Measurements from ENCODE around the gene SLC2A2.

The SLC2A2 gene

DNA sequence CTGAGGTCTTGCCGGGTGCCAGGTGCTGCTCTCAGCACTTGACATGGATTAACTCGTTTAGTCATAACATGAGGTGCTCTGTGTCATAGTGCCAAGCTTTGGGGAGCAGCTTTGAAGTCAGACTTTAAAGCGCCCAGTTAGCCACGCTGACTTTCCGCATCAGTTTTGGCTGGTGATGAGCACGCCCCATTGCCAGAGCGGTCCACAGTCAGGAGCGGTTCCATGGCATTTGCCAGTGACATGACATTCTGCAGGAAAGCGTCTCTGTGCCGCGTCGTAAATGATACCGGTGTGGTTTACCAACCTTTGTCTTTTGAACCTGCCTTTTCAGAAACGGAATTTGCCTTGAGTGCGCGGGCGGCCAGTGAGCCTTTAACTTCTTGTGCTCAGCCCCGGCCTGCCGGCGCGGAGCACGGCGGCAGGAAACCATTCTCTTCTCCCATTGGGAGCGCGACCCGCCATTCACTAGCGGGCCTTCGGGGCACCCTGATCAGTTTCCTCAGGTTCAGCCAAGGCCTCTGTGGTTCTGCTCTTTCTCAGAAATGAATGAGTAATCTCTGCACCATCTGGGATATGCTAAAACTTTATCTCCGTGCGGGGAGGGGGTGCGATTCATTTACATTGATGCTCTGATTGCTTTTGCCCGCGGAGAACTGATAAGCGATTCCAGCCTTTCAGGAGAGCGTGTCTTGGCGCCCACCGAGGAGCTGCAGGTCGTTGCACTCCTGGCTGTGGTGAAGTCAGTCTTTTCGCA is 1.7 kb upstream of the SLC2A2 start:
- peak; percentile 85 to 90 for DNase-seq

DNA sequence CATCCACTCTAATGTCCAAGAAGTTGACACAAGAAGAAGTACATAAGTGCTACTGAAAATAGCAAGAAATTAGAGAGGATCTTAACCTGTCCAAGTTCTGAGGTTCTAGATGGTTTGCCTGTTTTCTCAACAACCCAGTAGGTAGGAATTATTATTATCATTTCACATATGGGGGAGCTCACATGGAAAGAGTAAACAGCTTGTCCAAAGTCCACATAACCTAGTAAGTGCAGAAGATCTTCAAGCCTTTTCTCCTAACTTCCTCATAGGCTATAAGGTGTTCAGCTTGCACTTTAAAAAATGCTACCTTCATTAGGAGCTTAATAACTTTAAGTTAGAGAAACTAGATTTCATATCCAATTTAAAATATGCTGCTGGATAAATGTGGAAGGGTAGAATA is 3.0 kb downstream of the SLC2A2 start:
- no peak for DNase-seq

DNA sequence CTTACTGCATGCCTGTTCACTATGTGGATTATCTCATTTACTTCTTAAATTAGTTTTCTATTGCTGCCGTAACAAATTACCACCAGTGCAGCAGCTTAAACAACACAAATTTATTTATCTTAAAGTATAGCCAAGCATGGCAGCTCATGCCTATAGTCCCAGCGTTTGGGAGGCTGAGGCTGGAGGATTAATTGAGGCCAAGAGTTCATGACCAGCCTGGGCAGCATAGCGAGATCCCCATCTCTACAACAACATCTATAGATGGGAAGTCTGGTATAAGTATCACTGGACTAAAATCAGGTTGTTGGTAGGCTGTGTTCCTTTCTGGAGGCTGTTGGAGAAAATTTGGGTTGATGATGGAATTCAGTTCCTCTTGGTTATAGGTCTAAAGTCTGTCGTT is 5.1 kb downstream of the SLC2A2 start:
- DNase-seq: no peak

DNA sequence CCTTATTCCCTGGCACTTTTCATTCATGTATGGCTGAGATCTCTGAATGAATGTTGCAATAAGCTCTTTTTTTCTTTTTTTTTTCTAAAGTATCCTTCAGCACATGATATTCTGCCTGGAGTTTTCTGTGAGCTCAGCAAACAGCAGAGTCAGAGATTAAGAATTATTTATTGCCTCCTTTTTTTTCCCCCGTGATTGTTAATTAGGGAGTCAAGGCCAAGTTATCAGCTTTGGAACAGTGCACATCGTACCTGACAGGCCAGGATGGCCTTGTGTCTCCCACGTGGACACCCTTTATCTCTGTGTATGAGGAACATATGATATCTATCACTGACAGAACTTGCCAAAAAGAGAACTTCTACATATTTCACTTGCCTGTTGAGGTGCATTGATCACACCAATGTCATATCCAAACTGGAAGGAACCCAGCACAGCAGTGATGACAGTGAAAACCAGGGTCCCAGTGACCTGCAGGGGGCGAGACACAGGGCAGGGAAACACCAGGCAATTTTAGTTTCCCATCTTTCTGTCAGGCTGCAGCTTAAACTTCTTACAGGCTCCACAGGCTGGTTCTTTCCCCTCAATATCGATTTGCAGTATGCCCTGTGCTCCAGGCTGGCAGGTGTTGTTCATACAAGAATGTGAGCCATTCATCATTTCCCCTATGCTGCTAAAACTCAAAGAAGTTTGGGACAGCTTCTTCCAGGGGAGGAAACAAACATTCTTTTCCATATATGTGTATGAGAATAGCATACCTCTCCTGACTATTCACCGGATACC is 8.2 kb downstream of the SLC2A2 start:
- DNase-seq: peak in 1 of 2 experiments; percentile 51

DNA sequence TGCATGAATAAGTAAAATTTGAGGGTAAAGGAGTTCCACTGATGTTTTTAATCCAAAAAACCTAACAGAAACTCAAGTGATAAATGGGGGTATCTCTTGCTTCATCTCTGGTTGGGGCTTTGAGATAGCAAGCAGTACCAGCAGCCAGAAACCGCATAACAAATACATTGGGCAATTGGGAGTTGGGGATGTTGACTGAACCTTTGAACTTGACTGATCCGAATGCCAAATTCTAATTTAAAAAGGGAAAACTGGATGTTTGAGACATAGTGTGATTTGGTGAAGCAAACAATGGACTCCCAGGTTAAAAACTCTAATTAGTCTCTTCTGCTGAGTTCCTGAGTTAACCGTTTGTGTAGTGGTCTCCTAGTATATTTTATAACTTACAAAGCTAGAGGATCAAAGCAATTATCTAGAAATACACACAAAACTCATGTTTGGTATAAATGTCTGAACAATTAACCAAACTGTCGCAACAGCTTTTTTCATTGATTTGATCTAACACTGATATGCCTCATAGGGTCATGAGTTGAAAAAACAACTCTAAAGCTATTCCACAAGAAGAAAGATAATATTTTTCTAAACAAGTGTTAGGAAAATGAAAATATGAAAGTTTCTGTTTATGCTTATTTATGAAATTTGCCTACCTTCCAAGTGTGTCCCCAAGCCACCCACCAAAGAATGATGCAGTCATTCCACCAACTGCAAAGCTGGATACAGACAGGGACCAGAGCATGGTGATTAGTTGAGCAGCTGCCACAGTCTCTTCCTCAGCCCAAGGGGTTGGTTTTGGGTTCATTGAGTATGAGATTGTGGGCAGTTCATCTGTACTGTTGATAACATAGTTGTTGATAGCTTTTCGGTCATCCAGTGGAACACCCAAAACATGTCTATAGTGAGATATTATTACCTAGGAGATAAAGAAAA is 12.4 kb downstream of the SLC2A2 start:
- no peak for DNase-seq

DNA sequence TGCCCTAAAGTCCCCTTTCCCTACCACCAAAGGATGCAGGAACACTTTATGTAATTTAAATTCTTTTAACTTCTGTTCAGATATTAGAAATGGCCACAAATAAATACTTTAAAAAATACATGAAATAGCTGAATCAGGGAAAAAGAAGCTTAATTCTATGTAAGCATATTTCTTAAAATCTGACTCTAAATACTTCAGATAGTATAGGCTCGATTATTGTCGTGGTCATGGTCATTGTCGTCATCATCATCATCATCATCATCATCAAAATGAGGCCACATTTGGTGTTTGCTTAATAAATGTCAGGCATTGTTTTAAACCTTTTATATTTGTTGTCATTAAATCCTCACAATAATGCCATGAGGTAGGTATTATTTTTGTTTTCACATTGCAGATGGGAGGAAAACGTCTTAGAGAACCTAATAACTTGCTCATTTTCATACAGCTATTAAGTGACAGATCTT is 14.6 kb downstream of the SLC2A2 start:
- DNase-seq: no peak

DNA sequence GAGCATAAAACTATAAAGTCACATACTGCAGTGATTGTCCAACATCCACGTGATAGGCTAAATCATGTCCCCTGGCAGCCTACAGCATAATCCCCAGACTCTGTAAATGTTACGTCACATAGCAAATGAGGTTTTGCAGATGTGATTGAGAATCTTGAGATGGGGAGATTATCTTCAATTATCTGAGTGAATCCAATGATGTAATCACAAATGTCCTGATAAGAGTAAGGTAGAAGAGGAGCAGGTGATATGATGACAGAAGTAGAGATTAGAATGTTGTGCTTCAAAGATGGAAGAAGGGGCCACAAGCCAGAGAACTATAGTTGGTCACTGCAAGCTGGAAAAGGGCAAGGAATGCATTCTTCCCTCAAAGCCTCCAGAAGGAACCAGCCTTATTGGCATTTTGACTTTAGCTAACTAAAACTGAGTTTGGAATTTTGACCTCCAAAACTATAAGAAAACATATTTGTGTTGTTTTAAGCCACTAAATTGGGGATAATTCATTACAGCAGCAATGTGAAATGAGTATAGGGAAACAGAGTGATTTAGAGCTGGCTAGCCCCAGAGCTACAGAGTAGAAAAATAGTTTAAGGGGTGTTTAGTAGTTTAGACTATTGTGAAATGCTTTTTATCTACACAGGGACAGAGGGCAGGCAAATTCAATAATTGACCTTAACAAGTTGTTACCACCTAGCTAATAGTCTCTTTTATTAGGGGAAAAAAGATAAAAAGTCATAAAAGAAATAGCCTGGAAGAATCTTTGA is 15.2 kb downstream of the SLC2A2 start:
- no peak for DNase-seq

DNA sequence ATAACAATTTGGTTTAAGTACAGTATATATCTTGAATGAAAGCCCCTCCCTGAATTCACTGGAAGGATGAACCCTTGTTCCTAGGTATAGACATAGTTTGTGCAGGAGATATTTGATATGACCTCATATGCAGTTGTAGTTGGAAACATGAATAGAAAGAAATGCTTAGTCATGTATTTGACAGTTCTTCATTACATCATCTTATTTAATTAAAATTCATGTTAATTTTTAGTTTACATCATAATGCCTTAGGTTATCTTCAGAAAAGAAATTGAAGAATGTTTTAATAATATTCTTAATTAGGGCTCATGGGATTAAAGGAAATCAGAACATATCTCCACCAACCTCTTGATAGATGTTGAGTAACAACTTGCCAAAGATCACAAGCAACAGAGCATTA is 19.2 kb downstream of the SLC2A2 start:
- no peak for DNase-seq

DNA sequence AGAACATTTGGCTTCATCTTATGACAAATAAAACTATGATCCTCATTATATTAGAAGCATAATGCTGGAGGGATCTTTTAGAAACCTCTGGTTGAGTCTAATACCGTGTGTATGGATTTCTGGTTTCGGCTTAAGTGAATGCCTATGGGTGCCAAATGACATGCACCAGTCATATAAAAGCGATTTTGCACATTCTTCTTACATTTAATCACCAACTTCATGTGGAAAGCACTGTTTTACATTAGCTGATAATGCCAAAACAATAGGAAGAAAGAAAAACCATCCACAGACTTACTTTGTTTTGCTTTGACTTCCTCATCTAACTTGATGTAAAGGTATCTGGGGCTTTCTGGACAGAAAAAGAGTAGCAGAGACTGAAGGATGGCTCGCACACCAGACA is 20.9 kb downstream of the SLC2A2 start:
- no peak for DNase-seq

DNA sequence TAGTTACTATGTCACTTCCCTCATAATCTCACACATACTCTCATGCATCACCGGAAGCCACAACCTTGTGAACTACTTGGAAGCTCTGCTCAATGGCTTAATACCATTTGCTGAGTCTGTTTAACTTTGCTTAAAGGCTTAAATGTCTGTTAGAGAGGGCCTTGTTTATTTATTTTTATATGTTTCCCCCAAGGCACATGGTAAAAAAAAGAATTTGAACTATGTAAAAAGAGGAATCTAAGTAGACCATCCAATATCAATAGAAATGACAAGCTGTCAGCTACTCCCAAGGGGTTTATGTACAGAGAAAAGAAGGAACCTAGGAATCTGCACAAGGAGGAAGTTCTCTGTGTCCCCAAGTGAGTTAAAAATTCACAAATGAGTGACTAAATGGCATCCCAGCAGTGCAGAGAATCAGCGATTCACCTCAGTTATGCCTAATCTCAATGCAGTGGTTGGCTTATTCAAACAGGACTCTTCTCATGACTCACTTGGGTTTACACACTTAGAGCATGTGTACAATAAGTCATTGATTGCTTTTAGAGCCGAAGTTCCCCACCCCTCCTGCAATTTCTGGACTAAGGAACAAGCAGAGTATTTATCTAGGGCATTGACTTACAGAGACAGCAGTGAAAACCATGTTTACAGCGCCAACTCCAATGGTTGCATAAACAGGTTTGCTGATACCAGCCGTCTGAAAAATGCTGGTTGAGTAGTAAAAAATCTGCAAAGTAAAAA is 24.4 kb downstream of the SLC2A2 start:
- no peak for DNase-seq

DNA sequence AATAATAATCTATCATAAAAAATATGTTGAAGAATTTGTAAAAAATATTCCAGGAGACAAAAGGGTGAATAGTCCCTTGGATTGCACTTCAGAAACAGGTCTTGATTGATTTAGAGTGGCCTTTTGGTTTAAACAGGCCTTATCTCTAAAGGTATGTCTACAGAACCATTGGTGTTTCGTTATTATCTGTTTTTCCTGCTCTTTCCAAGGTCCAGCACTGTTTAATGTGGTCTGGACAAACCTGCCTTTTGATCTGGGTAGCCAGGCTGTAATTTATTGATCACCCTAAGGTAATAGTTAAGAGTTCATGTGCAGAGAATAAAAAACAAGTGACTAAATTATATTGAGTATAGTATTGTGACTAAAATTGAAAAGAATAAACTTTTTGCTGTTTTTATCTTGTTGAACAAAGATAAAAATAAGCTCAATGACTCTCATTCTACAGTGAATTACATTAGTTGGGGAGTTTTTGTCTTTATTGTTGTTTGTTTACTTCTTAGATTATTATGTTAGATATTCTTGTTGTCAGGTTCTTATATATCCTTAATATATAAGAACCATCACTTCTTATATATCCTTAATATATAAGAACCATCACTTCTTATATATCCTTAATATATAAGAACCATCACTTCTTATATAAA is 25.1 kb downstream of the SLC2A2 start:
- no peak for DNase-seq

DNA sequence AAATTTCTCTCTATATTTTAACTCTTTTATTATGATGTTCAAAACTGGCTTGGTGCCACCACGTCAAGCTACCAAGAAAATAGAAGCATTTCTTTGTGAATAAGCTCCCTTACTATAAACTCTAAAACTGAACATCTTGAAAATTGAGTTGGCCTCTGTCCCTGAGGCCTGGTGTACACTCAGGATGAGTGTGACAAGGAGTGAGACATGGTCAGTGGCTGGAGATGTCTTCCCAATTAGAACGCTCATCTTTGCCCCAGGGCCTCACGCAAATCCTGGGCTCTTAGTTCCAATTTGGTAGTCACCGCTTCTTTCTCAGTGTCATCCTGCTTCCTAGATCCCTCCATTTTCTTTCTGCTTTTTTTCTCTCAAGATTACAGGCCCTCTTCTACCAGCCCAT is 26.2 kb downstream of the SLC2A2 start:
- no peak for DNase-seq

DNA sequence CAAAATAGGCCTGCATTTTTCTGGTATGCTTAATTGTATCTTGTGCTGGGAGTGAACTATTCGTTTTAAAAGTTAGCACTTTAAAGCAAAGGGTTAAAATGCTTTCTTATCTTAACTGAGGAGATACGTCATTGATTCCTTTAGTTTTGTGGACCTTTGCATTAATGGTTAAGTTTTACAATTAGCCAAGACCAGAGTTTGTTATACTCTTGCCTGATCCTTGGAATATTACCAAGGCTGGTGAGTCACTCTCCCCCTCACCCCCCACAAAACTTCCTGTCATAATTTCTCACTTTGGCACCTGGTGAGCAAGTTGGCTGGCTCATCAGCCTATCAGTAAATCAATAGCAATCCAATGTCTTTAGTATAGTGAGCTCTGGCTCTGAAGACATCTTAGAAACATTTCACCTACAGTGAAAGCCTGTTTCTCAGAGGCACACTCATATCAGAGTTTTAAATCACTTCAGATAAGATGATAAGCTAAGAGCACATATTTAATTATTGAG is 26.7 kb downstream of the SLC2A2 start:
- no peak for DNase-seq

DNA sequence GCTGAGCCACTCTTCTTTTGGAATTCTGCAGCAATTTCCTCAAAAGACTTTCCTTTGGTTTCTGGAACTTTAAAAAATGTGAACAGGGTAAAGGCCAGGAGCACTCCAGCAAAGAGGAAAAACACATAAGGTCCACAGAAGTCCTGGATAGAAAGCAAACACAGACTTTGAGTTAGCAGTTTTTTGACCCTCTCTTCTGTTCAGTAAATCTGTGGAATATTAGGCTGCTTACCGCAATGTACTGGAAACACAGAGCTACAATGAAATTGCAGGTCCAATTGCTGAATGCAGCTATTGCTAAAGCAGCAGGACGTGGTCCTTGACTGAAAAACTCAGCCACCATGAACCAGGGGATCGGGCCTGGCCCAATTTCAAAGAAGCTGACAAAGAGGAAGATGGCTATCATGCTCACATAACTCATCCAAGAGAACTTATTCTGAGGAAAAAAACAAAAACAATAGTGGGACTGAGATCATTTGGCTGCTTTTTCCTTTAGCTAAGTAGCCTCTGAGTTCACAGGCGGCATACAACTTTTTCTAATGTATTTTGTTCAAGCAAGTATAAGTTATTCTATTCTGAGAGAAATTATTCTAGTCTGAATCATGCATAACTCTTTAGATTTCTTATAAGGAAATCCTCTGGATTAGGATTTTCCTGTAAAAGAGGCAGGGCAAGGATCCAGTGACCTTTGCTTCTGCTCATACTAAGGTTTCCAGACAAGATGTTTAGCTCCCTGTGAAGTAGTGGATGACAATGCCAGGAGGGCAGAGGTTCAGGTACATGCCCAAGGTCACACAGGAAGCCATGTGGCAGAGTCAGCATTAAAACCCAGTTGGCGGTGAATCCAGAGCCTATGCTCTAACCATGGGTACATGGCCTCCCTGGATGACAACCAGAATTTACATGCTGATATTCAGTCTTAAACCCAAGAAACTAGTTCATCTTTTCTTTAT is 28.3 kb downstream of the SLC2A2 start:
- no peak for DNase-seq

DNA sequence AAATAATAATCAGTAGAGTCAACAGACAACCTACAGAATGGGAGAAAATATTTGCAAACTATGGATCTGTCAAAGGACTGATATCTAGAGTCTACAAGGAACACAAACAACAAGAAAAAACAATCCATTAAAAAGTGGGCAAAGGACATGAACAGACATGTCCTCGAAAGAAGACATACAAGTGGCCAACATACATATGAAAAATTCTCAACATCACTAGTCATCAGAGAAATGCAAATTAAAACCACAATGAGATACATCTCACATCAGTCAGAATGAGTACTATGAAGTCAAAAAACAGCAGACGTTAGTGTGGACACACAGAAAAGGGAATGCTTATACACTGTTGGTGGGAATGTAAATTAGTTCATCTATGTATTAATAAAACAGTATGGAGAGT is 33.7 kb downstream of the SLC2A2 start:
- DNase-seq: no peak

DNA sequence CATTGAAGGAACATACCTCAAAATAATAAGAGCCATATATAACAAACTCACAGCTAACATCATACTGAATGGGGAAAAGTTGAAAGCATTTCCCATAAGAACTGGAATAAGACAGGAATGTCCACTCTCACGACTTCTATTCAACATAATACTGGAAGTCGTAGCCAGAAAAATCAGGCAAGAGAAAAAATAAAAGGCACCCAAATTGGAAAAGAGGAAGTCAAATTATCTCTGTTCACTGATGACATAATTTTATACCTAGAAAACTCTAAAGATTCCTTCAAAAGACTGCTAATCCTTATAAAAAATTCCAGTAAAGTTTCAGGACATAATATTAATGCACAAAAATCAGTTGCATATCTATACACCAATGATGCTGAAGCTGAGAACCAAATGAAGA is 34.9 kb downstream of the SLC2A2 start:
- no peak for DNase-seq

DNA sequence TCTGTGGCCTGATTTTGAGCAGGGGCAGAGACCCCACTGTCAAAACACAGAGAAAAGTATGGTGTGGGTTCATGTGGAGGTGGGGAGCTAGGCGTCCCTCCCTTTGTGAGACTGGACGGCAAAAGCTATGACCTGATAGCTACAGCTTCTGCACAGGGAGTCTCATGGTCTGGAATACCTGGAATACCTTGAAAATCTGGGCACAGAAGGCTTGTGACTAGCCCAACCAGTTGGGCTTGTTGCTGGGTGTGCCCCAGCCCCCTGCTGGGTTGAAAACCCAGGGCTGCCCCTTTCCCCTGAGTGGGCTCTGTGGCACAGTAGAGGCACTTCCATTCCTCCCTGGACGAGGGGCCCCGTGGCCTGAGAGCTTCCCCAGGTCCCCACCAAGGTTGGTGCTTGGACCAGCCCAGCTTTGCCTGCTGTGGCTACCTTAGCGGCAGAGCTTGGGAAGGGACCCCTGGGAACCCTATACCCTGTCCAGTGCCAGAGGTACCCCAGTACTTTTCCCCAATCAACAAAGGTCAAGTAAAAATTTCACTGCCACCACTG is 37.3 kb downstream of the SLC2A2 start:
- no peak for DNase-seq

DNA sequence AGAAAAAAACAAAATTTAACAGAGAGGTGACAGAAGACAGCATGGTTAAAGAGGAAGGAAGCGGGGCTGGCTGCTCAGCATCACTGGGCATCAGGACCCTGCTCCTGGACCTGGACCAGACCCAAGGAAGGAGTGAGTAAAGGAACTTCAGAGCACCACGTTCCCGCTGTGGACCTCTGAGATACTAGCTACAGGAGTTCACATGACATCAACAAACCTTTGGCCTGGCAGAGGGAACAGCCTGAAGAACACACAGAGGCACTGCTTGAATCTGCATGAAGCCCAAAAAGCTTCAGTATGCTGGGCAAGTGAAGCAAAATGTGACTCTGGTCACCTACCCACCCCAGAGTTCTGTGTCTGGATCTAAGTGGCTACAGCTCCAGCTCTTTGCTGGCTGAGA is 38.1 kb downstream of the SLC2A2 start:
- no peak for DNase-seq

DNA sequence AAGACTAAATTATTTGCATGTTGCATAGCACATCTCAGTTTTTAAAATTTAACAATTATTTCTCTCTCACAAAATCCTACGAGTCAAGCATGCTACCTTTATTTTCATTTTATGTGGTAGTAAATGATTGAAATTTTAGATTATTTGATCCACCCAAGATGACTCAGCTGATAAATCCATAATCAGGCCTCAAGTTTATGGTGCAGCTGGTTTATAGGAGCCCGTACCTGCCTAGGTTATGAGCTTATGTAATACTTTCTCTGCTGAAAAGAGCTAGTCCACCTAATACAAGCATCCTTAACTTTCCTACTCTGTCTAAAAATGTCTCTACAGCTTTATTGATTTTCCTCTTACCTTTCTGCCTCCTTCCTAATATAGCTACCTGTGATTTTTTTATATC is 41.2 kb downstream of the SLC2A2 start:
- DNase-seq: no peak

DNA sequence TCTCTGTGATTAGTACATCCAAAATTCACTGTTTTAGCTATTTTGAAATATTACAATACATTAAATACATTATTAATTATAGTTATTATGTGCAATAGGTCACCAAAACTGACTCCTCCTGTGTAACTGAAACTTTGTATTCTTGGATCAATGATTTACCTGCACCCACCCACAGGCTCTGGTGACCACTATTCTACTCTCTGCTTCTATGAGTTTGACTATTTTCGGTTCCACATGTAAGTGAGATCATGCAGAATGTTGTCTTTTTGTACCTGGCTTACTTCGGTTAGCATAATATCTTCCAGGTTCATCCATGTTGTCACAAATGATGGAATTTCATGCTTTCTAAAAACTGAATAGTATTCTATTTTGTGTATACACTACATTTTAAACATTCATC is 43.8 kb downstream of the SLC2A2 start:
- no peak for DNase-seq
